NCI-H460 (cell line): Measurements from ENCODE around the gene SLC35F3. TPM values are rescaled to one million over a fixed set of nuclear protein-coding genes. Genes with fewer than 3 reads are reported as not detected.
"Not testable (repeated sequence)": the region's sequence is repeated elsewhere in the genome, so short reads cannot be mapped to it uniquely, and the experiment has no call there.

ENCODE experiments used
- DNase-seq: peaks from one replicate; pipeline ENCODE4 v3.0.0-alpha.2; 2016; ENCODE audit warnings: low read depth; ENCODE audit errors: extremely low read depth
- total RNA-seq: library from RNA; depleted of rRNA; stranded (reverse); fragments of >200 nt; shearing (Covaris generic); gene quantifications from 2 replicates; pipeline ENCODE4 v1.2.3, GENCODE V29; 2014

SLC35F3 gene
- total RNA-seq, 1 experiment from 2014 or later = 3.5 TPM

DNA sequence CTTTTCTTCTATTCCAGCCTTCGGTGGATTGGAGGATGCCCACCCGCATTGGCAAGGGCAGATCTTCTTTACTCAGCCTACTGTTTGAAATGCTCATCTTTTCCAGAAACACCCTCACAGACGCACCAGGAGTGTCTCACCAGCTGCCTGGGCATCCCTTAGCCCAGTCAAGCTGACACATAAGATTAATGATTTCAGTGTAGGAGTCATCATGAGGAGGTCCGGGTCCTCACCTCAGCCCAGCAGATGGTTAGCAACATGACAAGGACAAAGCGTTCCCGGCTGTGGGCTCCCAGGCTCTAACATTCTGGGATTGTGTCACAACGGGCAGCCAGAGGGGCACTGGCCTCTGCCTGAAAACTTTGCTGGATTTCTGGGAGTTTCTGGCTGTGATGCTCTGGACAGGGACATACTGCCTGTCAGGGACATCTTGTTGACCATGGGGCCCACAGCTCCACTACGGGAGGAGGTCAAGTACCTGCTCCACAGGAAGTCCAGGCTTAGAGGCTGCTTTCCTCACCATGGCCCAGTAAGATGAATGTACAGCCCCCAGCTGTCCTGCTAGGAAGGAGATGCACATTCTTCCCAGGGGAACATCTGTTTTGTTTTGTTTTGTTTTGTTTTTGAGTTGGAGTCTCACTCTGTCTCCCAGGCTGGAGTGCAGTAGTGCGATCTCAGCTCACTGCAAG, 264.8 kb downstream of the SLC35F3 start:
- DNase-seq = no peak

GRCh38 chr1:234170067-234170466, 265.6 kb downstream of the SLC35F3 start:
- DNase-seq = no peak

DNA sequence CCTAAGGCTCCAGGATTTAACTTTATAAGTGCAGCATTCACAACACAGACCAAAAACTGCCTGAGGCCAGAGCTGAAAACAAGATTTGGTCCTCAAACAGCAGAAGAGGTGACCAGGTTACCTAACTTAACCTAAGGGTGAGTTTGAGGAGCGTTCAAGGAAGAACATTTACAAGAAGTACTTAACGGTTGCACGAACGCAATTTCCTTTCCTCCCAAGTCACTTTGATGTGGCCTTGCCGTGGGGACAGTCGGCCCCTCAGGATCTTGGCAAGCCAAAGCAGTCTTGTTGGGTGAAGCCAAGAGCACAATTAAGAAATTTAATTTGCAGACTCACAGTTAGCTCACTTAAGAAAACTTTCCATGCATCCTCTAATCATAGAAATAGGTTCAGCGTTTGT, 266.1 kb downstream of the SLC35F3 start:
- DNase-seq = no peak

- no peak for DNase-seq
These were observed 269.5 kb downstream of the SLC35F3 start for GRCh38 chr1:234173968-234174367.

GRCh38 chr1:234175363-234175762, 270.9 kb downstream of the SLC35F3 start:
- no peak for DNase-seq

DNA sequence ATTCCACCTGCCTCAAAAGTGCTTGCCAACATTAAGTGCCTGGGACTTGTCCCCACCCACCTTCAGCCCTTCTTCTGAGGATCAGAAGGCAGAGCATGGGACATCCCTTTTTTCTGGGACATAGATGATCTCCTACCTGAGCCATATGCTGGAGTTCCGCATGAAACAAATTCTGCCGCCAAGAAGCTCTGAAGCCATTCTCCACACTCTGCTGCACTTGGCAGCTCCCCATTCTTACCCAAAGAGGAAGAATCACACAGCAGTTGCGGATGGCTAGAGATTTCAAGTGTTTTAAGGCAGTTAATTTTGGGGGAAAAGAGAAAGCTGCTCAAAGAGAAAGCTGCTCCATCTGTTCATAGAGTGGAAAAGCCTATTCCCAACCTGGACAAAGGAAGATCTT, 271.5 kb downstream of the SLC35F3 start:
- no peak for DNase-seq

- not testable (repeated sequence) for DNase-seq
These were observed 272.4 kb downstream of the SLC35F3 start for GRCh38 chr1:234176847-234177246.

- no peak for DNase-seq
These were observed 281.0 kb downstream of the SLC35F3 start for GRCh38 chr1:234185438-234185837.

- DNase-seq = no peak
These were observed 281.7 kb downstream of the SLC35F3 start for GRCh38 chr1:234186037-234186688.

GRCh38 chr1:234188454-234188792, 283.9 kb downstream of the SLC35F3 start:
- DNase-seq = no peak

- DNase-seq = no peak
These were observed 293.4 kb downstream of the SLC35F3 start for GRCh38 chr1:234197839-234198238.

- no peak for DNase-seq
These were observed 295.1 kb downstream of the SLC35F3 start for GRCh38 chr1:234199476-234200127.

- no peak for DNase-seq
These were observed 296.1 kb downstream of the SLC35F3 start for GRCh38 chr1:234200566-234200965.

- no peak for DNase-seq
These were observed 297.1 kb downstream of the SLC35F3 start for GRCh38 chr1:234201600-234201999.

- no peak for DNase-seq
These were observed 301.5 kb downstream of the SLC35F3 start for GRCh38 chr1:234205966-234206365.

- DNase-seq = peak; percentile 40
These were observed 302.3 kb downstream of the SLC35F3 start for GRCh38 chr1:234206651-234207284.

DNA sequence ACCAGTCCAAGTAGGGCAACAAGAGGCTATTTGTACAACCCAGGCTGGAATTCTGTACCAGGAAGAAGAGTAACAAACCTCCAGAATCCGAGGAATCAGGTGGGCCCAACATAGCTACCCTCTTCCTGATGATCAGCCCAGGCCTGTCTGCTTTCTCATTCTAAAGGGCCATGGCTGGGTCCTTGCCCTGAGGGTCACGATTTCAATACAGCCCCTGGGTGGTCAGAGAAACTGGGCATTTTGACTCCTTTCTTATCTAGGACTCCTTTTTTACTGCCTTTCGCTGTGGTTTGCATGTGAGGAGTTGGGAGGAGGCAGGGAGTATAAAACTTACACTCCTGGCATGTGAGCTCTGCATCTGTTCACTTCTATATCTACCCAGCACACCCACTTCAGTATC, 303.9 kb downstream of the SLC35F3 start:
- DNase-seq = no peak

DNA sequence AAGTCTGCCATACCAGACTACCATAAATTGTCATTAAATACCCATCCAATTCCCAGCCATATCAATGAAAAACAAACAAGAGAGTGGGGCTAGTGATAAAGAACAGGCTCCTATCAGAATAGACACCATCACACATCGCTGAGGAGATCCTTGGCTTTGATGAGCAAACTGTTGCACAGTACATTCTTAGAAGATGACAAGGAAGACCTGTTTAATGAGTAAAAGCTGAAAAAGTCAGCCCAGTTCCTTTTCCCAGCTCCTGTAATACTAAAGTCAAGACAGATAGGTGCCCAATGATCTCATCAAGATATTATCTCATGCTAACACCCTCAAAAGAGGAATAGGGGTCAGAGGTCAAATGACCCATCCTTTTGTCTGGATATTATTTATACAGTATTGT, 304.3 kb downstream of the SLC35F3 start:
- DNase-seq = no peak

DNA sequence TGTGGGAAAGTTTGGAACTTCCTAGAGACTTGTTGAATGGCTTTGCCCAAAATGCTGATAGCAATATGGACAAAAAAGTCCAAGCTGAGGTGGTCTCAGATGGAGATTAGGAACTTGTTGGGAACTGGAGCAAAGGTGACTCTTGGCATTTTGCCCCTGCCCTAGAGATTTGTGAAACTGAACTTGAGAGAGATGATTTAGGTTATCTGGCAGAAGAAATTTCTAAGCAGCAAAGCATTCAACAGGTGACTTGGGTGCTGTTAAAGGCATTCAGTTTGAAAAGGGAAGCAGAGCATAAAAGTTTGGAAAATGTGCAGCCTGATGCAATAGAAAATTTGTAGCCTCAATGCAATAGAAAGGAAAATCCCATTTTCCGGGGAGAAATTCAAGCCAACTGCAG, 306.0 kb downstream of the SLC35F3 start:
- DNase-seq = not testable (repeated sequence)

GRCh38 chr1:234211855-234212254, 307.4 kb downstream of the SLC35F3 start:
- not testable (repeated sequence) for DNase-seq
